ENCODE measurements around the gene ZNF383. TPM values are rescaled to one million over a fixed set of nuclear protein-coding genes. Genes with fewer than 3 reads are reported as not detected.
A peak's percentile ranks its signal among the peaks of the same experiment; 100 is the strongest.

Gene ZNF383
- total and polyA plus RNA-seq, 12 donors = 4.4 to 11.1 (median 7.8) TPM

GRCh38 chr19:37197768-37198167 lies 20.2 kb upstream of the ZNF383 start:
- no peaks in the 10 kb centered on the region for H3K9me3 ChIP-seq (replicated peaks in 1 of 3)
- no peak overlapping the region for H3K4me3 ChIP-seq
- intact Hi-C loops (cut with DNase I) = no loop called here
- no peak overlapping the region for H3K27ac ChIP-seq
- H3K4me1 ChIP-seq (replicated peaks in 1 of 2) = no peaks in the 10 kb centered on the region
- TF ChIP-seq CTCF (IDR thresholded peaks at IDR 0.05) (no peak), POLR2A (IDR thresholded peaks at IDR 0.05) (no peak)
- H3K36me3 ChIP-seq (replicated peaks in 1 of 2) = peaks cover 0 to 17% of the 10 kb centered on the region in 2 donors
- H3K27me3 ChIP-seq = no peaks in the 10 kb centered on the region
- no peak for DNase-seq
- WGBS, 4 donors = 90 to 95% (median 93%) methylated on average over 2 of the region's 2 CpGs

- intact Hi-C loops (cut with DNase I) = loop anchor here in 1 of 2 donors (10.0 kb wide), 1 partner anchor 107 kb away; no protein-coding TSS in a partner anchor
- Histone ChIP-seq H3K27me3 (no peaks in the 10 kb centered on the region), H3K27ac (peak overlapping the region in 4 of 5 donors; percentile 38 to 92 (median 90)), H3K4me3 (peak overlapping the region; percentile 19 to 100 (median 80)), H3K36me3 (replicated peaks in 1 of 2) (peaks cover 0 to 4% of the 10 kb centered on the region in 2 donors), H3K9me3 (replicated peaks in 1 of 3) (no peaks in the 10 kb centered on the region), H3K4me1 (replicated peaks in 1 of 2) (peaks cover 4 to 13% of the 10 kb centered on the region in 2 donors)
- TF ChIP-seq POLR2A (IDR thresholded peaks at IDR 0.05) (no peak), CTCF (IDR thresholded peaks at IDR 0.05) (no peak)
- no peak for DNase-seq
- WGBS, 4 donors = 0 to 3% (median 0%) methylated on average over 7 of the region's 7 CpGs
Measured at GRCh38 chr19:37217480-37217774, 587 bp upstream of the ZNF383 start.

GRCh38 chr19:37218592-37218935 lies 550 bp downstream of the ZNF383 start:
- H3K4me3 ChIP-seq = peak overlapping the region; percentile 19 to 100 (median 80)
- TF ChIP-seq CTCF (IDR thresholded peaks at IDR 0.05) = no peak
- no peak for TF ChIP-seq POLR2A (IDR thresholded peaks at IDR 0.05)
- WGBS, 4 donors = 13 to 20% (median 15%) methylated on average over 6 of the region's 6 CpGs
- H3K9me3 ChIP-seq (replicated peaks in 1 of 3) = no peaks in the 10 kb centered on the region
- peak overlapping the region in 4 of 5 donors; percentile 38 to 92 (median 90) for H3K27ac ChIP-seq
- DNase-seq = peak in 2 of 7 donors; percentile 10 to 13
- intact Hi-C loops (cut with DNase I) = loop anchor here in 1 of 2 donors (10.0 kb wide), 1 partner anchor 106 kb away; no protein-coding TSS in a partner anchor
- H3K36me3 ChIP-seq (replicated peaks in 1 of 2) = peaks cover 0 to 14% of the 10 kb centered on the region in 2 donors
- H3K4me1 ChIP-seq (replicated peaks in 1 of 2) = peaks cover 4 to 13% of the 10 kb centered on the region in 2 donors
- no peaks in the 10 kb centered on the region for H3K27me3 ChIP-seq

- intact Hi-C loops (cut with DNase I) = no loop called here
- Histone ChIP-seq H3K27me3 (no peaks in the 10 kb centered on the region), H3K9me3 (replicated peaks in 1 of 3) (no peaks in the 10 kb centered on the region), H3K36me3 (replicated peaks in 1 of 2) (peaks cover 0 to 20% of the 10 kb centered on the region in 2 donors), H3K27ac (no peak overlapping the region), H3K4me1 (replicated peaks in 1 of 2) (peaks cover 4 to 13% of the 10 kb centered on the region in 2 donors), H3K4me3 (no peak overlapping the region)
- TF ChIP-seq CTCF (IDR thresholded peaks at IDR 0.05) (no peak), POLR2A (IDR thresholded peaks at IDR 0.05) (no peak)
- DNase-seq = no peak
- WGBS, 4 donors = 95 to 98% (median 96%) methylated on average over 3 of the region's 3 CpGs
Measured at GRCh38 chr19:37220383-37220782, 2.4 kb downstream of the ZNF383 start.
